ENCODE results near the gene COL1A2.

COL1A2 gene

DNA sequence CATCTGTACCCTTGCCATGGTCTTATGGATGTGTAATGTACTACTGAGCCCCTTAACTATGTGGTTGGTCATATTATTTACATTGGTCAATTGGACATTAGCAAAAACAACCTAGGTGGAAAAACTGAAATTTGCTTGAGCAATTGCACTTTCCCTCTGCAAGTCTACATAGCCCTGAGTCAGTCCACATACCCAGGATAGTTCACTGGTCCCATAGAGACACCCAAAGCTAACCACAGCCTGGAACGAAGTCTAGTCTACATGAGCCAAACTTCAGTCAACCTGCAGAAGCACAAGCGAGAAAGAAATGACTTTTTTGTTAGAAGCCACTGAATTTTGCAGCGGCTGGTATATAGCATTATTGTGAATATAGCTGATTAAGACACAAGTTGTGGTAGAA, 37.6 kb upstream of the COL1A2 start:
- Histone ChIP-seq H4K8ac (ENCODE audit: low read depth, low read length) (no peak overlapping the region), H3K4ac (ENCODE audit: low read length) (no peak overlapping the region), H2BK5ac (ENCODE audit: low read length) (no peak overlapping the region), H3K79me1 (ENCODE audit: low read depth, low read length) (no peaks in the 10 kb centered on the region), H2AFZ (ENCODE audit: low read length) (no peak overlapping the region), H2BK12ac (ENCODE audit: low read length) (no peak overlapping the region), H3K4me1 (ENCODE audit: control insufficient read depth in 2 of 2, insufficient read depth in 1 of 2, low read depth in 1 of 2, low read length in 2 of 2) (no peaks in the 10 kb centered on the region), H3K27ac (replicated peaks; ENCODE audit: low read length) (no peak overlapping the region), H3K4me2 (ENCODE audit: insufficient read depth, low read length, poor library complexity, severe bottlenecking) (no peak overlapping the region), H2AK5ac (ENCODE audit: low read depth, low read length) (no peak overlapping the region), H3K23ac (ENCODE audit: low read depth, low read length, poor library complexity) (no peak overlapping the region), H4K91ac (ENCODE audit: low read depth, low read length, poor library complexity) (no peak overlapping the region), H3K36me3 (replicated peaks in 1 of 2; ENCODE audit: control insufficient read depth in 2 of 2, insufficient read depth in 2 of 2, low read length in 2 of 2) (no peaks in the 10 kb centered on the region), H3K9ac (ENCODE audit: low read depth, low read length, poor library complexity) (no peak overlapping the region), H3K18ac (ENCODE audit: low read length) (no peak overlapping the region), H3K14ac (ENCODE audit: low read length) (no peak overlapping the region), H3K27me3 (ENCODE audit: control insufficient read depth in 3 of 3, insufficient read depth in 3 of 3, low read depth in 1 of 3, low read length in 3 of 3) (no peaks in the 10 kb centered on the region), H2BK15ac (ENCODE audit: low read length) (no peak overlapping the region), H2BK120ac (ENCODE audit: low read depth, low read length) (no peak overlapping the region), H3K4me3 (ENCODE audit: low read length in 2 of 2) (no peak overlapping the region), H3K9me3 (replicated peaks in 1 of 2; ENCODE audit: control insufficient read depth in 2 of 2, insufficient read depth in 1 of 2, low read depth in 1 of 2, low read length in 2 of 2) (peaks cover 0 to 11% of the 10 kb centered on the region in 2 donors)
- no CpG with 5 or more reads among the region's 3 CpGs for WGBS, 2 donors (ENCODE audit: extremely low coverage in 2 of 2, insufficient read length in 2 of 2, insufficient replicate concordance in 1 of 2)
- DNase-seq (ENCODE audit: low spot score), result no peak

DNA sequence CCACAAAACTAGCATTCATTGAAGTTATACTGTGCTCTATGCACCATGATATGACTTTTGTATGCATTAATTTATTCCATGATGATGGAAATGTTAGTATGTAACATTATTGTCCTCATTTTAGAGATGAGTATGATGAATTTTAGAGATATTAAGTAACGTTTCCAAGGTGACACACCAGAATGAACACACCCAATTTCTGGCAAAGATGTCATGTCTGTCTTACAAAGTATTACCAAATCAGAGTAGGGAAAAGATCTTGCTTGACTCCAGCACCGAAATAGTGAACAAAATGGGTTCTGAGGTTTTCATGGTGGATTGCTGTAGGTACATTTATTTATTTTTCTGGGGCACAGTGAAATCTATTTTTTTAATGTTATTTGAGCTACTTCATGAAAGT, 33.8 kb upstream of the COL1A2 start:
- no peak overlapping the region for H3K27ac ChIP-seq (replicated peaks; ENCODE audit: low read length)
- H2BK5ac ChIP-seq (ENCODE audit: low read length), result no peak overlapping the region
- H3K18ac ChIP-seq (ENCODE audit: low read length), result no peak overlapping the region
- peaks cover 0 to 20% of the 10 kb centered on the region in 2 donors for H3K9me3 ChIP-seq (replicated peaks in 1 of 2; ENCODE audit: control insufficient read depth in 2 of 2, insufficient read depth in 1 of 2, low read depth in 1 of 2, low read length in 2 of 2)
- H3K27me3 ChIP-seq (ENCODE audit: control insufficient read depth in 3 of 3, insufficient read depth in 3 of 3, low read depth in 1 of 3, low read length in 3 of 3), result no peaks in the 10 kb centered on the region
- no peaks in the 10 kb centered on the region for H3K36me3 ChIP-seq (replicated peaks in 1 of 2; ENCODE audit: control insufficient read depth in 2 of 2, insufficient read depth in 2 of 2, low read length in 2 of 2)
- H3K4me2 ChIP-seq (ENCODE audit: insufficient read depth, low read length, poor library complexity, severe bottlenecking), result no peak overlapping the region
- H4K91ac ChIP-seq (ENCODE audit: low read depth, low read length, poor library complexity), result no peak overlapping the region
- no peak overlapping the region for H3K4ac ChIP-seq (ENCODE audit: low read length)
- no peak overlapping the region for H2BK15ac ChIP-seq (ENCODE audit: low read length)
- H2BK120ac ChIP-seq (ENCODE audit: low read depth, low read length), result no peak overlapping the region
- no peak overlapping the region for H2BK12ac ChIP-seq (ENCODE audit: low read length)
- no peak for DNase-seq (ENCODE audit: low spot score)
- H3K14ac ChIP-seq (ENCODE audit: low read length), result no peak overlapping the region
- no peaks in the 10 kb centered on the region for H3K79me1 ChIP-seq (ENCODE audit: low read depth, low read length)
- H4K8ac ChIP-seq (ENCODE audit: low read depth, low read length), result no peak overlapping the region
- no peak overlapping the region for H3K9ac ChIP-seq (ENCODE audit: low read depth, low read length, poor library complexity)
- H3K4me3 ChIP-seq (ENCODE audit: low read length in 2 of 2), result no peak overlapping the region
- H2AFZ ChIP-seq (ENCODE audit: low read length), result no peak overlapping the region
- H3K4me1 ChIP-seq (ENCODE audit: control insufficient read depth in 2 of 2, insufficient read depth in 1 of 2, low read depth in 1 of 2, low read length in 2 of 2), result no peaks in the 10 kb centered on the region
- H3K23ac ChIP-seq (ENCODE audit: low read depth, low read length, poor library complexity), result no peak overlapping the region
- WGBS, 2 donors (ENCODE audit: extremely low coverage in 2 of 2, insufficient read length in 2 of 2, insufficient replicate concordance in 1 of 2), result no CpG with 5 or more reads among the region's 2 CpGs
- H2AK5ac ChIP-seq (ENCODE audit: low read depth, low read length), result no peak overlapping the region

- no peak overlapping the region for H3K18ac ChIP-seq (ENCODE audit: low read length)
- no peak overlapping the region for H4K8ac ChIP-seq (ENCODE audit: low read depth, low read length)
- peaks cover 0 to 20% of the 10 kb centered on the region in 2 donors for H3K9me3 ChIP-seq (replicated peaks in 1 of 2; ENCODE audit: control insufficient read depth in 2 of 2, insufficient read depth in 1 of 2, low read depth in 1 of 2, low read length in 2 of 2)
- H3K4me2 ChIP-seq (ENCODE audit: insufficient read depth, low read length, poor library complexity, severe bottlenecking), result no peak overlapping the region
- no peak overlapping the region for H3K9ac ChIP-seq (ENCODE audit: low read depth, low read length, poor library complexity)
- H4K91ac ChIP-seq (ENCODE audit: low read depth, low read length, poor library complexity), result no peak overlapping the region
- H3K4me3 ChIP-seq (ENCODE audit: low read length in 2 of 2), result no peak overlapping the region
- H3K27me3 ChIP-seq (ENCODE audit: control insufficient read depth in 3 of 3, insufficient read depth in 3 of 3, low read depth in 1 of 3, low read length in 3 of 3), result no peaks in the 10 kb centered on the region
- no peak overlapping the region for H2AFZ ChIP-seq (ENCODE audit: low read length)
- H3K23ac ChIP-seq (ENCODE audit: low read depth, low read length, poor library complexity), result no peak overlapping the region
- no peak overlapping the region for H2BK12ac ChIP-seq (ENCODE audit: low read length)
- no peaks in the 10 kb centered on the region for H3K4me1 ChIP-seq (ENCODE audit: control insufficient read depth in 2 of 2, insufficient read depth in 1 of 2, low read depth in 1 of 2, low read length in 2 of 2)
- H2BK120ac ChIP-seq (ENCODE audit: low read depth, low read length), result no peak overlapping the region
- H3K36me3 ChIP-seq (replicated peaks in 1 of 2; ENCODE audit: control insufficient read depth in 2 of 2, insufficient read depth in 2 of 2, low read length in 2 of 2), result no peaks in the 10 kb centered on the region
- H2BK5ac ChIP-seq (ENCODE audit: low read length), result no peak overlapping the region
- DNase-seq (ENCODE audit: low spot score), result no peak
- no peak overlapping the region for H3K4ac ChIP-seq (ENCODE audit: low read length)
- H3K14ac ChIP-seq (ENCODE audit: low read length), result no peak overlapping the region
- no peak overlapping the region for H2BK15ac ChIP-seq (ENCODE audit: low read length)
- no peak overlapping the region for H3K27ac ChIP-seq (replicated peaks; ENCODE audit: low read length)
- WGBS, 2 donors (ENCODE audit: extremely low coverage in 2 of 2, insufficient read length in 2 of 2, insufficient replicate concordance in 1 of 2), result no CpG with 5 or more reads among the region's 1 CpG
- H2AK5ac ChIP-seq (ENCODE audit: low read depth, low read length), result no peak overlapping the region
- H3K79me1 ChIP-seq (ENCODE audit: low read depth, low read length), result no peaks in the 10 kb centered on the region
Observed at GRCh38 chr7:94362276-94362675, 32.4 kb upstream of the COL1A2 start.

DNA sequence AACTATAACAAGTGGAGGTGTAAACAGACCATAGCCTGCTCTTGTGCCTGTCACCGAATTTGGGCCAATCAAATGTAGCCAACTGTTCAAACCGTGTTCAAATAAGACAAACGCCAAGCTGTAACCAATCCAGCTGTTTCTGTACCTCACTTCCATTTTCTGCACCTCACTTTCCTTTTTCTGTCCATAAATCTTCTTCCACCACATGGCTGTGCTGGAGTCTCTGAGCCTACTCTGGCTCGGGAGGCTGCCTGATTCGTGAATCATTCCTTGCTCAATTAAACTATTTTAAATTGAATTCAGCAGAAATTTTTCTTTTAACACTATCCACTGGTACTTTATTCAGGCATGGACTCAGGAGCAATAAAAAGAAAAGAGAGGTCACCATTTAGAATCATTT, 29.9 kb upstream of the COL1A2 start:
- Histone ChIP-seq H3K14ac (ENCODE audit: low read length) (no peak overlapping the region), H3K4me3 (ENCODE audit: low read length in 2 of 2) (no peak overlapping the region), H3K9me3 (replicated peaks in 1 of 2; ENCODE audit: control insufficient read depth in 2 of 2, insufficient read depth in 1 of 2, low read depth in 1 of 2, low read length in 2 of 2) (peaks cover 0 to 10% of the 10 kb centered on the region in 2 donors), H2BK5ac (ENCODE audit: low read length) (no peak overlapping the region), H3K36me3 (replicated peaks in 1 of 2; ENCODE audit: control insufficient read depth in 2 of 2, insufficient read depth in 2 of 2, low read length in 2 of 2) (no peaks in the 10 kb centered on the region), H3K27ac (replicated peaks; ENCODE audit: low read length) (no peak overlapping the region), H4K8ac (ENCODE audit: low read depth, low read length) (no peak overlapping the region), H3K18ac (ENCODE audit: low read length) (no peak overlapping the region), H3K4ac (ENCODE audit: low read length) (no peak overlapping the region), H3K27me3 (ENCODE audit: control insufficient read depth in 3 of 3, insufficient read depth in 3 of 3, low read depth in 1 of 3, low read length in 3 of 3) (no peaks in the 10 kb centered on the region), H2BK12ac (ENCODE audit: low read length) (no peak overlapping the region), H2BK120ac (ENCODE audit: low read depth, low read length) (no peak overlapping the region), H3K79me1 (ENCODE audit: low read depth, low read length) (no peaks in the 10 kb centered on the region), H3K9ac (ENCODE audit: low read depth, low read length, poor library complexity) (no peak overlapping the region), H2AK5ac (ENCODE audit: low read depth, low read length) (no peak overlapping the region), H3K4me2 (ENCODE audit: insufficient read depth, low read length, poor library complexity, severe bottlenecking) (no peak overlapping the region), H2AFZ (ENCODE audit: low read length) (no peak overlapping the region), H4K91ac (ENCODE audit: low read depth, low read length, poor library complexity) (no peak overlapping the region), H3K4me1 (ENCODE audit: control insufficient read depth in 2 of 2, insufficient read depth in 1 of 2, low read depth in 1 of 2, low read length in 2 of 2) (peaks cover 2 to 11% of the 10 kb centered on the region in 2 donors), H2BK15ac (ENCODE audit: low read length) (no peak overlapping the region), H3K23ac (ENCODE audit: low read depth, low read length, poor library complexity) (no peak overlapping the region)
- no CpG with 5 or more reads among the region's 5 CpGs for WGBS, 2 donors (ENCODE audit: extremely low coverage in 2 of 2, insufficient read length in 2 of 2, insufficient replicate concordance in 1 of 2)
- no peak for DNase-seq (ENCODE audit: low spot score)

All from neuronal stem cell (in vitro differentiated cells).